Esophagus muscularis mucosa (tissue), 4 donors: ENCODE measurements around the gene CELF2. TPM values are rescaled to one million over a fixed set of nuclear protein-coding genes. Genes with fewer than 3 reads are reported as not detected.

Experiments used
- DNase-seq: peaks from one replicate; pipeline ENCODE4 v3.0.0-alpha.2; 2017; ENCODE audit errors: extremely low spot score
- H3K27ac ChIP-seq, 4 donors: fragments of 200-600 bp; sonication (generic); replicated peaks in 1 of 4; 1 replicate in 3 of 4; 2 replicates in 1 of 4; pipeline ENCODE4 v1.5.1; 2016 to 2019; ENCODE audit warnings: mild to moderate bottlenecking in 1 of 4
- H3K27me3 ChIP-seq, 4 donors: fragments of 200-600 bp; sonication (generic); one replicate each; pipeline versions ENCODE4 v1.5.1 to v1.6.0; 2016 to 2019
- H3K36me3 ChIP-seq, 4 donors: fragments of 200-600 bp; sonication (generic); one replicate each; pipeline ENCODE4 v1.5.1; 2016 to 2019
- H3K4me1 ChIP-seq, 4 donors: fragments of 200-600 bp; sonication (generic); one replicate each; pipeline ENCODE4 v1.5.1; 2016 to 2019
- H3K4me3 ChIP-seq, 4 donors: fragments of 200-600 bp; sonication (generic); 1 replicate in 2 of 4; 2 replicates in 2 of 4; pipeline ENCODE4 v1.5.1; 2016 to 2019; ENCODE audit warnings: mild to moderate bottlenecking in 4 of 4, moderate library complexity in 1 of 4
- H3K9me3 ChIP-seq, 4 donors: fragments of 200-600 bp; sonication (generic); 1 replicate in 3 of 4; 2 replicates in 1 of 4; pipeline ENCODE4 v1.5.1; 2016 to 2019
- CTCF ChIP-seq, 3 experiments: fragments of 200-600 bp in 2 of 3; fragments of 450-650 bp in 1 of 3; sonication (generic) in 2 of 3; IDR thresholded peaks; one replicate each; pipeline ENCODE4 v1.5.1; 2017 to 2019; ENCODE audit warnings: antibody characterized with exemption in 3 of 3, mild to moderate bottlenecking in 2 of 3, moderate library complexity in 1 of 3
- EP300 ChIP-seq: sonication (generic); formaldehyde crosslinking; IDR thresholded peaks from one replicate; pipeline ENCODE4 v1.6.1; 2017; ENCODE audit warnings: antibody characterized with exemption
- POLR2A ChIP-seq: fragments of 450-650 bp; IDR thresholded peaks from one replicate; pipeline ENCODE4 v1.6.1; 2017; ENCODE audit warnings: antibody characterized with exemption, moderate library complexity, mild to moderate bottlenecking, low read depth
- POLR2AphosphoS5 ChIP-seq, 2 donors: sonication (generic); formaldehyde crosslinking; IDR thresholded peaks; one replicate each; pipeline ENCODE4 v1.6.1; 2017; ENCODE audit warnings: antibody characterized with exemption in 2 of 2
- WGBS: methylation state at CpG from one replicate; pipeline ENCODE4 v1.1.5; 2018; 5-methylcytosine and 5-hydroxymethylcytosine counted together
- intact Hi-C: fragments of 100-400 bp; cut with DNase I; formaldehyde crosslinking; loops from one replicate; pipeline ENCODE4 v1.15.1; 2023
- total RNA-seq, 4 donors: library from RNA; depleted of rRNA; stranded (reverse); fragments of >200 nt; gene quantifications; one replicate each; pipeline versions ENCODE4 v1.1.0 to v1.2.1, GENCODE V29; 2016

The CELF2 gene
- total RNA-seq, 4 donors from 2014 or later = 81.8 to 128 (median 104) TPM

GRCh38 chr10:11238893-11239292, 221.2 kb downstream of the CELF2 start:
- Histone ChIP-seq H3K9me3 (no peaks in the 10 kb centered on the region), H3K27me3 (no peaks in the 10 kb centered on the region), H3K4me1 (peaks cover 24 to 48% (median 33%) of the 10 kb centered on the region in 4 donors), H3K36me3 (peaks cover 0 to 8% (median 0%) of the 10 kb centered on the region in 4 donors), H3K4me3 (no peak overlapping the region), H3K27ac (no peak overlapping the region)
- no peak for TF ChIP-seq EP300
- no peak for TF ChIP-seq POLR2AphosphoS5 (IDR thresholded peaks at IDR 0.05)
- no peak for TF ChIP-seq CTCF (IDR thresholded peaks at IDR 0.05)
- TF ChIP-seq POLR2A = no peak
- no peak for DNase-seq
- intact Hi-C loops = no loop called here
- WGBS = 56% methylated on average over 4 of the region's 4 CpGs

- 84% methylated on average over 7 of the region's 7 CpGs for WGBS
- intact Hi-C loops = no loop called here
- Histone ChIP-seq H3K27me3 (no peaks in the 10 kb centered on the region), H3K4me1 (peaks cover 23 to 49% (median 34%) of the 10 kb centered on the region in 4 donors), H3K4me3 (no peak overlapping the region), H3K36me3 (peaks cover 0 to 12% (median 0%) of the 10 kb centered on the region in 4 donors), H3K9me3 (no peaks in the 10 kb centered on the region), H3K27ac (no peak overlapping the region)
- DNase-seq = no peak
- TF ChIP-seq POLR2A = no peak
- TF ChIP-seq CTCF (IDR thresholded peaks at IDR 0.05) = no peak
- TF ChIP-seq POLR2AphosphoS5 (IDR thresholded peaks at IDR 0.05) = no peak
- no peak for TF ChIP-seq EP300
These were observed 223.0 kb downstream of the CELF2 start for GRCh38 chr10:11240641-11241040.

DNA sequence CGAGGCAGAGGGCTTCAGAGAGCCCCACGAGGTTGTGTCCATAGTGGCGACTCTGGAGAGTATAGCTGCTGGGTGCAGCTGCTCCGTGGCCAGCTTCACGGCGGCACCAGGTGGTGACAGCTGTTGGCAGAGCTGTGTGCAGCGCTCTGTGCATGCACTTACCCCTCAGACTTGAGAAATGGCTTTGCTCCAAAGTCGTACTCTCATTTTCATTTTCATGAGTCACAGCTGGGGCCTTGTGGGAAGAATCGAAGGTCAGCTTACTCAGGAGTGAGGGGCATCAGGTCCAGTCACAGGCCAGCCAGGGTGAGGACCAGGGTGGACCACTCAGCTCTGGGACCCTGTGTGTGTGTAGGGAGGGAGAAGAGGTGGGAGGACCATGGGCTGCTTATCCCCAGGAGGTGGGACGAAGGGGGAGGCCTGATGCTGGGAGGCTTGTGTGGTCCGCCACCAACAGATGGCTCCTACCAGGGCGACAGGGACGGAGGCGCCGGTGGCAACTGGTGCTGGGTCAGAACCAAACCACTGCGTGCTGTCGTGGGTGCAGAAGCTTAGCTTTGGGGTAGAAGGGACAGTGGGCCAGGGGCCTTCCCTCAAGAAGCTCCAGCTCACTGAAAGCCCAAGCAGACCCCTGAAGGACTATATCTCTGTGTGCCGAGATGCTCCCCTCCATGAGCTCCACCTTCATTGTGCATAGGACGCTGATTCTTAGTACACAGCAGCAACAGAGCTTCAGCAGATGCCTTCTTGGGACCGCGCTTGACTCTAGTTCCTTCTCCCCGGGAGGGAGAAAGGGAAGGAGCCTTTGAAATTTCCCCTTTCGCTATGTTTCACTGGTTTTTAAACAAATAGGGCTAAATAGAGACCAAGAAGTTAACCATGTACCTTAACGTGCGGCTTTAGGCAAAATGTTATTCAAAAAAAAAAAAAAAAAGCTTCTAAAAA, 225.0 kb downstream of the CELF2 start:
- peak in 1 of 2 donors; percentile 11 for TF ChIP-seq POLR2AphosphoS5 (IDR thresholded peaks at IDR 0.05)
- TF ChIP-seq CTCF (IDR thresholded peaks at IDR 0.05) = no peak
- TF ChIP-seq POLR2A = no peak
- TF ChIP-seq EP300 = no peak
- H3K27me3 ChIP-seq = no peaks in the 10 kb centered on the region
- H3K9me3 ChIP-seq = no peaks in the 10 kb centered on the region
- H3K4me1 ChIP-seq = peaks cover 23 to 43% (median 32%) of the 10 kb centered on the region in 4 donors
- WGBS = 68% methylated on average over 22 of the region's 25 CpGs
- no peak for DNase-seq
- H3K27ac ChIP-seq = peak overlapping the region in 2 of 4 donors; percentile 14 to 16
- peaks cover 0 to 22% (median 0%) of the 10 kb centered on the region in 4 donors for H3K36me3 ChIP-seq
- H3K4me3 ChIP-seq = no peak overlapping the region
- intact Hi-C loops = no loop called here

GRCh38 chr10:11243425-11244222, 226.0 kb downstream of the CELF2 start:
- DNase-seq = no peak
- H3K36me3 ChIP-seq = peaks cover 0 to 22% (median 0%) of the 10 kb centered on the region in 4 donors
- WGBS = 85% methylated on average over 12 of the region's 12 CpGs
- peaks cover 23 to 42% (median 27%) of the 10 kb centered on the region in 4 donors for H3K4me1 ChIP-seq
- H3K4me3 ChIP-seq = no peak overlapping the region
- H3K27me3 ChIP-seq = no peaks in the 10 kb centered on the region
- intact Hi-C loops = no loop called here
- no peaks in the 10 kb centered on the region for H3K9me3 ChIP-seq
- TF ChIP-seq POLR2AphosphoS5 (IDR thresholded peaks at IDR 0.05) (no peak), EP300 (no peak), CTCF (IDR thresholded peaks at IDR 0.05) (no peak), POLR2A (no peak)
- no peak overlapping the region for H3K27ac ChIP-seq
